C4-2B (cell line): ENCODE measurements around the gene CACTIN.
"Not testable (repeated sequence)": the region's sequence is repeated elsewhere in the genome, so short reads cannot be mapped to it uniquely, and the experiment has no call there.

ENCODE experiments used
- H3K27ac ChIP-seq: fragments of 450-650 bp; 2 replicates; pipeline ENCODE4 v1.5.1; 2017
- ZFX ChIP-seq: fragments of 450-650 bp; IDR thresholded peaks from 2 replicates; pipeline ENCODE4 v1.6.1; 2017
- TF ChIP-seq, protein P1 (sequence below): fragments of 450-650 bp; conservative IDR thresholded peaks from 2 replicates; pipeline ENCODE4 v1.5.1; 2017; ENCODE audit warnings: mild to moderate bottlenecking

Gene CACTIN

DNA sequence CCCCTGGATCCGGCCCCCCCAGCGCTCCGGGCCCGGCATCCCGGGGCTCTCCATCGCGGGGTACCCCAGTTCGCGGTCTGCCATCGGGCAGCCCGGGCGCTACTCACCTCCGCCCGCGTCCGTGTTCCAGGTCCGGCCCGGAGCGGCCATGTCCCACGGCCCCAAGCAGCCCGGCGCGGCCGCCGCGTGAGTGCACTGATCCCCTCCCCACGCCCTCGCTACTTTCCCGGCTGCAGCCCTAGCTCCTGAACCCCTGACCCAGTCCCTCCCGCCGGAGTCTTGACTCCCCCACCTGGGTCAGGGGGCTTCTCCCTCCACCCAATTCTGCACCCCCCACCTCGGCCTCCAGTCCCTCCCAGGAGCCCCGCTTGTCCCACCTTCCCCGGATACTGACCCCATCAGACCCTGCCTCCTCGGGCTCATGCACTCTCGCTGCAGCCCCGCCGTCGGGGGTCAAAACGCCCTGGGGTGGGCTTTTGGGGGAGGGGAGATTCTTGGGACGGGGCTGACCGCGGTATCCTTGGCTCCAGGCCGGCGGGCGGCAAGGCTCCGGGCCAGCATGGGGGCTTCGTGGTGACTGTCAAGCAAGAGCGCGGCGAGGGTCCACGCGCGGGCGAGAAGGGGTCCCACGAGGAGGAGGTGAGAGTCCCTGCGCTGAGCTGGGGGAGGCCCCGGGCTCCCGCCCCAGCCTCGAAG, 53.3 kb downstream of the CACTIN start:
- TF ChIP-seq ZFX = peak; percentile 72; the same call in 1 of the 2 replicates
- TF ChIP-seq, protein P1, sequence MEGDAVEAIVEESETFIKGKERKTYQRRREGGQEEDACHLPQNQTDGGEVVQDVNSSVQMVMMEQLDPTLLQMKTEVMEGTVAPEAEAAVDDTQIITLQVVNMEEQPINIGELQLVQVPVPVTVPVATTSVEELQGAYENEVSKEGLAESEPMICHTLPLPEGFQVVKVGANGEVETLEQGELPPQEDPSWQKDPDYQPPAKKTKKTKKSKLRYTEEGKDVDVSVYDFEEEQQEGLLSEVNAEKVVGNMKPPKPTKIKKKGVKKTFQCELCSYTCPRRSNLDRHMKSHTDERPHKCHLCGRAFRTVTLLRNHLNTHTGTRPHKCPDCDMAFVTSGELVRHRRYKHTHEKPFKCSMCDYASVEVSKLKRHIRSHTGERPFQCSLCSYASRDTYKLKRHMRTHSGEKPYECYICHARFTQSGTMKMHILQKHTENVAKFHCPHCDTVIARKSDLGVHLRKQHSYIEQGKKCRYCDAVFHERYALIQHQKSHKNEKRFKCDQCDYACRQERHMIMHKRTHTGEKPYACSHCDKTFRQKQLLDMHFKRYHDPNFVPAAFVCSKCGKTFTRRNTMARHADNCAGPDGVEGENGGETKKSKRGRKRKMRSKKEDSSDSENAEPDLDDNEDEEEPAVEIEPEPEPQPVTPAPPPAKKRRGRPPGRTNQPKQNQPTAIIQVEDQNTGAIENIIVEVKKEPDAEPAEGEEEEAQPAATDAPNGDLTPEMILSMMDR = no peak
- peak overlapping the region; percentile 97 for H3K27ac ChIP-seq

DNA sequence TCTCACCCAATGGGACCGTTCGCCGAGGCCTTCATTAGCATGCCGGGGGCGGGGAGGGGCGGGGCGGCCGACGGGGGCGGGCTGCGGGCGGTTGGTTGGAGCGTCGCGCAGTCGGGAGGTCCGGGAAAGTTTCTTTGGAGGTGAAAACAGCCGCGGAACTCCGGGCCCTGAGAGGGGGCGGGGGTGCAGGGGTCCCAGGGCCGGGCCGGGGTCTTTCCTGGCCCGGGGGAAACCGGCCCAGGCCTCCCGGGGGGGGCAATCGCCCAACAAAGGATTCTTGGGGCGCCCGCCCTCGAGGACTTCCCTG, 53.8 kb downstream of the CACTIN start, which contains the start of gene HMG20B:
HMG20B (plus strand) TSS at position 90 of the 307 bp plus-strand sequence. CDS start 366 bp downstream, outside the sequence.
- H3K27ac ChIP-seq = peak within 1 kb of the TSS; percentile 97

DNA sequence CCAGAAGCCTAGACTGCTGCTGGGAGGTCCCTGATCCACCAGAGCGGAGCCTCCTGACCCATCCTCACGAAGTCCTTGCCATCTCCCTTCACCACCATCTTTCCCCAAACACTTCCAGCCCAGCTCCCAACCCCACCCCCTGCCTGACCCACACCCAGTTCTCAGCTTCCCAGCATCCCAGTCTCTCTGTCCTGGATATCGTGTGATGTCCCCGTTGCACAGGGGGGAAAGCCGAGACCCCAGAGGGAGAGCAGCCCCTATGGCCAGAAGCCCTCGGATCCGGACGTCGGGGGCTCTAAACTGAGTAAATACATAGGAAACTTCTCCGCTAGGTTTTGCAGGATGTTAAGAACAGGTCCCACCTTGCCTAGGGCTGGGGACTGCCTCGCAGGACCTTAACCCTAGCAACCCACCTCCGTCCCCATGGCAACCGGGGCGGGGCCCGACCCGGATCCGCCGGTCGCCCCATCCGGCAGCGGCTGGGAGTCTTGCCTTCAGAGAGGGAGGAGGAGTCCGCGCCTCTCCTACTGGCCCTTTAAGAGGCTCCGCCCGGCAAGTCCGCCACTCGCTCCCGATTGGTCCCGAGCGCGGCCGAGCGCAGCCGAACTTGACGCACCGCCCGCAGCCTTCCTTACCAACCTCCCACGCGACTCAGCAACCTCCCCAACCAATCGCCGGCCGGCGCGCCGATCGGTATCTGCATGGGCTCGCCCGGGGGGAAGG, 54.3 kb downstream of the CACTIN start:
- TF ChIP-seq, protein P1 = no peak
- TF ChIP-seq ZFX = no peak
- H3K27ac ChIP-seq = peak overlapping the region; percentile 97

More for the DNA sequence above, 53.8 kb downstream of the CACTIN start, which contains the start of gene HMG20B:
- TF ChIP-seq, protein P1 = no peak
- no peak for TF ChIP-seq ZFX

DNA sequence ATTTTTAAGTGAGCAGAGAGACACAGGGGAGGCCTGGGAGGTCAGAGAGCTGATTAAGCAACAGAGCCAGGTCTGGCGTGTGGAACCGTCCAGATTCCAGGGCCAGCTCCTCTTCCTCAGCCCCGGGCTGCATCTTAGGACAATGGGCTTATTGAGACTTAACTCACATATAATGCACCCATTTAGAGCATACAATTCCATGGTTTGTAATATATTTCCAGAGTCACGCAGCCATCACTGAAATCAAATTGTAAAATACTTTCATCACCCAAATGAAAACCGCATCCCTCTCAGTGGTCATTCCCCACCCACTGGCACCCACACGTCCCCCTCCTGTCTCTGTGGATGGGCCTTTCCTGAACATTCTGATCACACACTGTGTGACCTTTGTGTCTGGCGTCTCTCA, 56.0 kb downstream of the CACTIN start:
- peak overlapping the region; percentile 97; the same call in 1 of the 2 replicates for H3K27ac ChIP-seq
- TF ChIP-seq ZFX = no peak
- TF ChIP-seq, protein P1 = no peak

DNA sequence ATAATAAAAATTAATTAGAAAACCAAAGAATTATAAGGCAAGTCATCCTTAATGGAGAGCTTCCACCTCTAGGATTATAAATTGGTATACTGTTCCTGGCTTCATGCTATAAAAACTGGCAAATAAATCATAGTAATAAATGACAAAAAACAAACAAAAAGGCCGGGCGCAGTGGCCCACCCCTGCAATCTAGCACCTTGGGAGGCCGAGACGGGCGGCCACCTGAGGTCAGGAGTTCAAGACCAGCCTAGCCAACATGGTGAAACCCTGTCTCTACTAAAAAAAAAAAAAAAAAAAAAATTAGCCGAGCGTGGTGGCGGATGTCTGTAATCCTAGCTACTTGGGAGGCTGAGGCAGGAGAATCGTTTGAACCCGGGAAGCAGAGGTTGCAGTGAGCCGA, 56.5 kb downstream of the CACTIN start:
- H3K27ac ChIP-seq = not testable (repeated sequence)

DNA sequence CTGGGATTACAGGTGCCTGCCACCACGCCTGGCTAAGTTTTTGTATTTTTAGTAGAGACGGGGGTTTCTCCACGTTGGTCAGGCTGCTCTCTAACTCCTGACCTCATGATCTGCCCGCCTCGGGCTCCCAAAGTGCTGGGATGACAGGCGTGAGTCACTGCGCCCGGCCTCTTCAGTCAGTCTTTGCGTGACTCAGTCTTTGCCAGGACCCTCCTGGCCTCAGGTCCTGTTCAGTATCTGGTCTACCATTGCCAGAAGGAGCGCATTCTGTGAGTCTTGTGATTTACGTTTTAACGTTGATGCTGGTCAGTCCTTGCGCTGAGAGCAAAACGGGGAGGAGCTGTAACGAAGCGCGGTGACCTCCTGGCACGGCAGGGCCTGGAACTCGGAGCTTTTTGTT, 61.5 kb downstream of the CACTIN start:
- no peak overlapping the region for H3K27ac ChIP-seq
- no peak for TF ChIP-seq ZFX
- TF ChIP-seq, protein P1 = no peak

DNA sequence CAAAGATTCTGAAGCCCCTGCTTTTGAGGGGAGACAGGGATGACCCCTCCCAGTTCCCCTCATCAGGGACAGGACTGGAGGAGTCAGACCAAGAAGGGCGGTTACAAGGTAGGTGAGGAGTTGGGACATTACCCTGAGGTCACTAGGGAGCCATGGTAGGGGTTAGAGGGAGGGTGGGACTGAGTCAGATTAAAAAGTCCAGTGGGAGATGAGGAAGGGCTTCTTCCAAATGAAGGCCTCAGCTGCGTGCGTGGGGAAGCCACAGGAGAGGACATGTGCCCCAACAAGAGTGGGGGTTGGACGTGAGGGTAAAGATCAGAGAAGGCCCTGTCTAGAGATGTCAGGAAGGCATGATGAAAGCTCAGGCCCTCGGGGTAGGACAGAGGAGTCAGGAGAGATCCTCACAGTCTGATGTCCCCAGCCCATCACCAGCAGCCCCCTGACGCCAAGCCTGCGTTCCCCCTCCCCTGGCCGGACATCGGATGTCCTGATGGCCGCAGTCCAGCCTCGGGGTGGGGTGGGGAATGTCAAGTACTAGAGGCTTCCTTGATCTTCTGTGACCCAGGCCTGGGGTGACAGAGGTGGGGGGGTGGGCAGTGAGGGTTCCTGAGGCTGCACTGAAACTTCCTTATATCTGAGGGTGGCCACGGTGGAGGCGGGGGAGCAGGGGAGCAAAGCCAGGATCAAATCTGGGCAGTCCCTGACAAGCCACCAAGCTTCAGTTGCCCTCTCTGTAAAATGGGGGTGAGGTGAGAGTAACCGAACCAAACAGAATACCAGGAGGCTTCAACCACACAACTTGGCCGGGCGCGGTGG, 62.7 kb downstream of the CACTIN start:
- H3K27ac ChIP-seq = no peak overlapping the region
- TF ChIP-seq, protein P1 = no peak
- TF ChIP-seq ZFX = no peak
